Measurements from ENCODE around the gene G3BP2. TPM values are rescaled to one million over a fixed set of nuclear protein-coding genes. Genes with fewer than 3 reads are reported as not detected.

Gene G3BP2
- total RNA-seq: 100 to 1,000 TPM; 122 to 179 TPM

DNA sequence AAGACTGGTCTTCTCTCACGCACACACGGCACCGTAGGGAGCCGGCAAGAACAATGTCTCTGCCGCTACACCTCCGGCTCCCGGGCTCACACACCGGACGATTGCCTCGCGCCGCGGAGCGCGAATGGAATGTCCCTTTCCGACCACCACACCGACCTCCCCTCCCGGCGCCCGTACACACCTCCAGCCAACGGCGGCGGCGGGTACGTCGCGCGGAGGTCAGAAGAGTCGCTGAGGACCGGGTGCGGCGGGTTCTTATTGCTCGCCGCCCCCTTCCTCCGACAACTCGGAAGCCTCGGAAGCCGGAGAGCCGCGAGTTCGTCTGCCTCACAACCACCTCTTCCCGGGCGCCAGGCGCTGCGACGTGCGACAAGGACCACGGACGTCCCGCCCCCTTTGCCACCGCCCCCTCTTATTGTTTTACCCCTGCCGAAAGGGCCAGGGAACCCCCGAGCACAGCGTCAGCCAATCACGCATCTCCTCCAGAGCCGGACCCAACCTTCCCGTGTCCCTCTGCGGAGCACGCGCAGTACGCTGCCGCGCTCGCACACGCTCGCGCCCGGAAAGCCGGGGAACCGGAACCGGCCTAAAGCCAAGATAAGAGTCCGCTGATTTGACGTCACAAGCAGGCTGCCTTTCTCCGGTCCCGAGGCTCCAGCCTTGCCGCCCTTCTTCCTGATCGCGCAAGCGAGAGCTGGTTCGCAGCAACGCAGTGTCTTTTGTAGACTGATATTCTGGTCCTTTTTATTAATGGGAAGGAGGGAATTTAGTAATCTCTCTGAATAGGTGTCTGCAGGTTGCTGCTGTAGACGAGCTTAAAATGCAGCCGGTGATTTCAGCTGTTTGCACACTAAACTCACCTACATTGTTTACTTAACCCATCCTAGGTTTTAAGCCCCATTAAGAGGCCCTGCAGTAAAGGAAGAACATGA lies at the start of gene G3BP2:
Gene G3BP2 (minus strand): TSS at position 385 of the 932 bp plus-strand sequence. CDS start 11,386 bp downstream, outside the sequence.

DNA sequence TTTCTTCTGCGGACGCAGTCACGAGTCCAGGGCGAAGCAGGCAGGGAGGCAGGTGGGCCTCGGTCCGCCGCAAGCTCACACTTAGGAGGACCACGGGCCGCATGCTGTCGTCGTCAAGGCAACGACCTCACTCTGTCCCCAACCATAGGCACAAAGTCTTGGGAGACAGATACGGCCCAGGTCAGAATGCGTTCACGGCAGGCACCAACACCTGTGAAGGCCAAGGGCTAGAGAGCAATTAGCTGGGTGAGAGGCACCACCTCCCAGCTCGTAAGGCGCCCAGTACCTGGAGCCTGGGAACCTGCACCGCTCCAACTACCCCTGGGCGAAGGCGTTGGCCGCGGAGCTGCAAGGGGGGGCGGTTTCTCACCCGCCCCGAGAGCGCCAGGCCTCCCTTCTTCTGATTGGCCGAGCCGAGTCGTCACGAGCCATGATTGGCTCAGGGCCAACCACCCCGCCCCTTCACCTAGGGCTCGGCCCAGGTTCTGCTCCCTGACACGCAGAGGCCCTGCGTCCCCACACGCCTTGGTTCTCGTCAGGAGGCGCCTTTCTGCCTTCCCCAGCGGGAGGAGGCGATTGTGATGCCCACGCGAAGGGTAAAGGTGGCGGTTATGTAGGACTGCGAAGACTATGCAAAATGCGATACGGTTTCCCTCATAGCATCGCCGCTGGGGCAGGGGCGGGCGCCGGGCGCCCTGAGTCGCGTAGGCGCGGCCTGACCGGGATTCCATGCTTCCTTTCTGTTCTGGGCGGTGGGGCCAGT lies 42.9 kb downstream of the G3BP2 start, which contains the start of gene CDKL2:
Gene CDKL2 (minus strand): TSS at position 355 of the 763 bp plus-strand sequence. CDS start 4,540 bp downstream, outside the sequence.

Small RNA genes within 50 kb of the gene (small RNA-seq; reads per million reads assigned to genes)
- gene RF00019: 0 reads per million in 2 donors

Other genes with a start within 250 kb of the G3BP2 start
- gene RCHY1, start 159.0 kb downstream of the G3BP2 start, total RNA-seq: 10 to 100 TPM; 20.3 to 48.0 TPM
- 10 to 100 TPM; 16.0 to 18.2 TPM for gene THAP6, start 158.9 kb downstream of the G3BP2 start, total RNA-seq
- not detected for gene ODAPH, start 117.3 kb downstream of the G3BP2 start, total RNA-seq
- 1 to 10 TPM; 4.3 to 6.2 TPM for gene CDKL2, start 42.9 kb downstream of the G3BP2 start, total RNA-seq
- 10 to 100 TPM; 43.4 to 51.3 TPM for gene USO1, start 51.2 kb upstream of the G3BP2 start, total RNA-seq
- gene PPEF2, start 229.0 kb upstream of the G3BP2 start, total RNA-seq: not detected